CD1c-positive myeloid dendritic cell (primary cell): Measurements from ENCODE around the gene FAM149B1.
"Not testable (repeated sequence)": the region's sequence is repeated elsewhere in the genome, so short reads cannot be mapped to it uniquely, and the experiment has no call there.

ENCODE experiments used
- DNase-seq: peaks from one replicate; pipeline ENCODE4 v3.0.0-alpha.2; 2016; ENCODE audit errors: extremely low spot score

The FAM149B1 gene

DNA sequence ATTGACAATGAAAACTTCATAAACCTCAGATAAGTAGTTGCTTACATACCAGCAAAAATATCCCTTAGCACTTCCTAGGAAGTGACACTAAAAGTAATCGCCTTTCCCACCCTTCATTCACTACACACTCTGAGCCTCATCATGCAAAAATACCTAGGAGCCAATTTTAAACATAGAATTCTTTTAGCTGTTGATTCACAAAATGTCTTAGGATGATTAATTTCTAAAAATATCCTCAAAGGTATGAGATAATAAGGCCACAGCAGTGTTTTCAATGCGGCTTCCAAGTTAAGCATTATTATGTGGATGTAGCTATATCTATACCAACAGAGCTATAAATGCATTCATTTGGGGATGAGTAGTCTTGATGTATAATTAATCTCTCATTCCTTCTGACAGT lies 66.0 kb downstream of the FAM149B1 start:
- no peak for DNase-seq

DNA sequence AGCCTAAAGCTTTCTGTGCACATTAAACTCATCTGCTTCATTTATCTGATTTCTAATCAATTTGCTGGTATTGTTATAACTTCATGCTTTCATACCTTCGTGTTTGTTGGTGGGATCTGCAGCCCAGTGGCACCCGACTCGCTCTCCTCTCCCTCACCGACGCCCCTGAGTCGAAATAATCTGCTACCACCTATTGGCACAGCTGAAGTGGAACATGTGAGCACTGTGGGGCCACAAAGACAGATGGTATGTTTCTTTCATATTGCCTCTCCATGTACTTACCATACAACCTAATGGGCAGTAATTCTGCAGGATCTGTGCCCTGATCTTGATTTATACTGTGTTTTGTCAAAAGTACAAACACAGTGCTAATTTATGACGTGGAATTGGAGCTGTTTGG lies 66.8 kb downstream of the FAM149B1 start:
- DNase-seq, result no peak

DNA sequence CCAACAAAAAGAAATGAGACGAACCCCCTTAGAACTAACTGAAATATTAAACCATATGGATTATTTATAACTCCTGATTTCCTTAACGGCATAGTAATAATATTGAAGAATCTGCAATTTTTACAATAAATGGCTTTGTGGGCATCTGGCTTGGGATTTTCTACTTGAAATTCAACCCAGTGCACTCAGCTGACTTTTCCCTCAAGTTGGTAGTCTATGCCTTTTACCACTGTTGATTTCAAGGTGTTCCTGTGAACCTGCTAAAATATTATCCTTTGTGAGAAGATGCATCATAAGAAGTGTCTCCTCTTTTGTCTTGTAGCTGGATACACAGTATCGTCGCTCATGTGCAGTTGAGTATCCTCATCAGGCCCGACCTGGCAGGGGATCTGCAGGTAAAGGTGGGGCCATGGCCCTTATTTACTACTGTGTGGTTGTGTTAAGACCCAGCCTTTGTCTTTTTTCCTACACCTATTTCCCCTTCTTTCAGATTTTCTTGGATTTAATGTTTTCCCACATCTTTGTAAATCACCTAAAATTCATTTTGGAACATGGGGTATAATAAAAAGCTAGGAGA lies 71.2 kb downstream of the FAM149B1 start:
- DNase-seq, result no peak

DNA sequence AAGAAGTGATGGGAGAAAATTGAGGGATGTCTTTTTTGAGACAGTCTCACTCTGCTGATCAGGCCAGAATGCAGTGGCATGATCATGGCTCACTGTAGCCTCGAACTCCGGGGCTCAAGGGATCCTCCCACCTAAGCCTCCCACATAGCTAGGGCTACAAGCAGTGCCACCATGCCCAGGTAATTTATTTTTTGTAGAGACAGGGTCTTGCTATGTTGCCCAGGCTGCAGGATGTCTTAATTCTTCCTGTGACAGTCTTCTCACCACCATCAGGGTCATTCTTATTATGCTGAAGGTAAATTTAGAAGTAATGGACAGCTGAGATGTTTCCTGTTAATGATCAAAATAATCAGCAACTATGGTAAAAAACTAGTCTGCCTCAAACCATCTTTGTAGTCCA lies 72.0 kb downstream of the FAM149B1 start:
- no peak for DNase-seq

DNA sequence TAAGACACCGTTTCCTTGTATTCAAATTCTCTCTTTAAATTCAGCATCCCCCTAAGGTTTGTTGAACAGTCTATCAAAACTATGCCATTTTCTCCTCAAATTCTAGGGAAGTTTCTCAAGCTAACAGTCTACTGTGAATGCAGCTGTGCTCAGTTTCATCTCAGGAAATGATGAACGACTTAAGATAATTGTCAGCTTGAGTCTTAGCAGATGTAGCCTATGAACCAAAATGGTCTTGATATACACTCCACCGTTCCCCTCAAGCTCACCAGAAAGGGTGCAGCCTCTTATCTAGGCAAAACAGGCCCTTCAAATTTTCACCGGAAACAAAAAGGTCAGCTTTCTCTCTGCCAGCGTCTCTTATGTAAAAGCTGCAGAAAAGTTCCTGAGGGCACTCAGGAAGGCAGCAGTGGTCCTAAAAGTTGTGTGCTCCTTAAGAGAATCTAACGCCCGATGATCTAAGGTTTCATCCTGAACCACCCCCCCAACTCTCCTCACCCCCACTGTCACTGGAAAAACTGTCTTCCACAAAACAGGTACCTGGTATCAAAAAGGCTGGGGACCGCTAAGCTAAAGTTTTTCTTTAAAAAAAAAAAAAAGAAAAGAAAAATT lies 77.1 kb downstream of the FAM149B1 start:
- no peak for DNase-seq

DNA sequence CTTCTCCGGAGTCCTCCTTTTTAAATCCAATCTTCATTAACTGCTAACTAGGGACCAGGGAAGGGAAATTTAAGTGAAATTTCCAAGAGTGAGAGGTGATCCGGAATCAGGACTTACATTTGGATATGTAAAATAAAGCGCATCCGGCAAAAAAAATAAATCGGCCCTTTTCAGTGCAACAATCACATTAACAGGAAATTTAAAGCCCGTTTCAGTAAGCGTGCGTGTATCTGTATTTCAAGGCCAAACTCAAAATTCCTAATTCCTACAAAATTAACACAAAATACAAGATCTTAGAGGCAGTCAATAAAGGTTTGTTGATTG lies 78.4 kb downstream of the FAM149B1 start:
- no peak for DNase-seq

DNA sequence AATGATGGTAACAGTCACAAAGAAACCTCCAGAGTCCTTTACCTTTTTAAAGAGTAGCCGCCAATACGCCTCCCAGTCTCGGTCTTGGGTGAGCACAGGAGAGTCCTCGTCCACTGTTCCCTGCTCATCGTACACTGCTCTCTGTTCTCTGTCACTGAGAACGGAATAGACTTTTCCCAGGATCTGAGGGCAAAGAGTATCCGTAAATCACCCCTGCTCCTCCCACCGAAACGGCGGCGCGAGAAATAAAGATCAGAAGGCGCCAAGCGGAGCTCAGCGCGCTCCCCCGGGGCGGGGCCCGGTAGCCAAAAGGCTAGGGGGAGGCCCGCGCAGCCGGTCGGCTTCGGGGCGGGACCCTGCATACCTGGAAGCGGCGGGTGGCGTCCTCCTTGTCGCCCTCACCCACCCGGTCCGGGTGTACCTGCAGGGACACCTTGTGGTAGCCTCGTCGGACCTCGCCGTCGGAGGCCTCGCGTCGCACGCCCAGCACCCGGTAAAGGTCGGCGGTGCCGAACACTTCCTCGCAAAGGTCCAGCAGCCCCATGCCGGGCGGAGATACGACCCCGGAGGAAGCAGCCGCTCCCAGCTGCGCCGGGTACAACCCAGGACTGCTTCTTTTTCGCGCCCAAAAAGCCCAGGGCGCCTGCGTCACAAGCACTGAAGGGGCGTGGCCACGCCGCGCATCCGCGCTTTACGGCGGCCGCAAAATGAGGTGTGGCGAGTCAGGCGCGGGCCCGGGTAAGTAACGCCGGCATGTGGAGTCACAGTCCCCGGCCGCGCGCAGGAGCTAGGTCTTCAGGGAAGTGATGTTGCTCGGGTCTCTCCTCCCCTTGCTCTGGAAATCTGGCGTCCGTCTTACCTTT lies 79.0 kb downstream of the FAM149B1 start, which contains the start of gene DNAJC9:
Gene DNAJC9 (minus strand): TSS at position 610 of the 863 bp plus-strand sequence. CDS start 66 bp downstream, at position 544.
- DNase-seq, result peak; percentile 98

DNA sequence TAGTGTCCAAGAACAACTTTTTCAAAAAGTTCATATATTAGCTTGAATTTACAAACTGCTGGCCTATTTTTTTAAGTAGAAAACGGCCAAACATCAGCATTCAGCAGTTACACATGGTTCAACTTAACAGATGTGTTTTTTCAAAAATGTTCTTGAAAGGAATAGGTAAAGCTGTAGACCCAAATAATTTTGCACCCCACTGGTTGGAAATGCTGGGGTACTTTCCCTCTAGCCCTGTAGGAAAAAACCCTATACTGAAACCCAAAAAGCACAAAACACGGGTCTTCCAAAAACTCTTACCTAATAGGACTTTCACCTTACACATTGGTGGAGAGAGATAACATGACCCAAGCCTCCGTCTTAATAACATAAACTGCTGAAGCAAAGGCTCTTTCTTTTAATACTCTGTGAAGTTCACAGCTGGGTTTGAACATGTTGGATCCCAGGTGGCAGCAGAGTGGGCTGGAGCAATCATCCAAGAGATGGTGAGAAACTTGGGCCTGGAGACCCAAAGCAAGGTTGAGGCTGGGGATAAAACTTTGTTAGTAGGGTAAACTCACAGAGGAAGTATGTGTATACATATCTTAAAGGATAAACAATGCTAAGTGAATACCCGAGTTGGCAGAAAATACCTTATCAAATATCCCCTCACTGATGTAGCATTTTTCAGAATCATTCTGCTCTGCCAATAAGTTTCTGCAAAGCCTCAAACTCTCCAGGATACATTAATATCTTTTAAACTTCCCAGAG lies 79.8 kb downstream of the FAM149B1 start:
- DNase-seq, result no peak

DNA sequence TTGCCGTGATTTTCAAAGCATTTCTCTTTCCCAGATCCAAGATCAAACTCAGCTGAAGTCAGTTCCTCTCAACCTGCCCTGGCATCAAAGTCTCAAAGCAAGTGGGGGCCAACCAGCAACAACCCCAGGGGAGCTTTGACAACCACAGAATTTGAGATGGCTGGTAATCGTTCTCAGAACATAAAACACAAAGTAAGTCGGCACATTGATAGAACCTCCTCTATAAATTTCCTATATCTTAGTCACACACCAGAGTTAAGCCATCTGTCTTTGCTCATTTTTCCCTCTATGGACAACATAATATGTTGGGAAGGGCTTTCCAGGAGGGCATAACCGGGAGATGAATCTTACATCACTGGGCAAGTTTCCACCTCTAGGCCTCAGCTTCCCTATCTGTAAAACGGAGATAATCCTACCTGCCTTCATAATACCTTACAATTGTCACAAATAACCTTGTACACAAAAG lies 80.4 kb downstream of the FAM149B1 start:
- DNase-seq, result no peak

DNA sequence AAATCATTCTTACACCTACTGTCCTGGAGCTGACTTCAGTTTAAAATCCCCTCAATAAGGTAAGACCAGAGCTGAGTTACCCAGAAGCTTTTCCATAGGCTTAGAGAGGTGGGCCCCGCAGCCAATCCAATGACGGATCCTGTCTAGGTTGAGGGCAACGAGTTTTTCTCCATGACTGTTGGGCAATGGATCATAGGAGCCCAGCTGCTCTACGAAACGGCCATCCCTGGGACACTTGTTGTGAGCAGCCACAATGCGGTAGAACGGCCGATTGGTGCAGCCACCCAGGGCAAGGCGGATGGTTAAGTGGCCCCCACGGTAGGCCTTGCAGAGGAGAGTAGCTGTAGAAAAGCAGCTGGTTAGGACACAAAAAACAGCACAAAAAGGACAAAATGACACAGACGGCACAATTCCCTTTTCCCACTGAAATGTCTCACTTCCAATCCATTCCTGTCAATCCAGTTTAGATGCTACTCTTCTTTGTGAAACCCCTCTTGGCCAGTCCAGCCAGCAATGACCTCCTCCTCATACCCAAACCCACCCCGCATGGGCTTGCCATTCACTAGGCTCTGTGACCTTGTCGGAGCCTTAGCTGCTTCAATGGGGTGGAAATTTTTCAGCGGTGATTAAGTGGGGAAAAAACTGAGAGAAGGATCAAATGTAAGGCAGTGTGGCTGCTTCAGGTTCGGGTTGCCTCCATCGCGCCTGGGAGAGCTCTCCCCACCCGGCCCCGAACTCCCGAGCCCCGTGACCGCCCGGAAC lies 83.9 kb downstream of the FAM149B1 start:
- DNase-seq, result no peak

DNA sequence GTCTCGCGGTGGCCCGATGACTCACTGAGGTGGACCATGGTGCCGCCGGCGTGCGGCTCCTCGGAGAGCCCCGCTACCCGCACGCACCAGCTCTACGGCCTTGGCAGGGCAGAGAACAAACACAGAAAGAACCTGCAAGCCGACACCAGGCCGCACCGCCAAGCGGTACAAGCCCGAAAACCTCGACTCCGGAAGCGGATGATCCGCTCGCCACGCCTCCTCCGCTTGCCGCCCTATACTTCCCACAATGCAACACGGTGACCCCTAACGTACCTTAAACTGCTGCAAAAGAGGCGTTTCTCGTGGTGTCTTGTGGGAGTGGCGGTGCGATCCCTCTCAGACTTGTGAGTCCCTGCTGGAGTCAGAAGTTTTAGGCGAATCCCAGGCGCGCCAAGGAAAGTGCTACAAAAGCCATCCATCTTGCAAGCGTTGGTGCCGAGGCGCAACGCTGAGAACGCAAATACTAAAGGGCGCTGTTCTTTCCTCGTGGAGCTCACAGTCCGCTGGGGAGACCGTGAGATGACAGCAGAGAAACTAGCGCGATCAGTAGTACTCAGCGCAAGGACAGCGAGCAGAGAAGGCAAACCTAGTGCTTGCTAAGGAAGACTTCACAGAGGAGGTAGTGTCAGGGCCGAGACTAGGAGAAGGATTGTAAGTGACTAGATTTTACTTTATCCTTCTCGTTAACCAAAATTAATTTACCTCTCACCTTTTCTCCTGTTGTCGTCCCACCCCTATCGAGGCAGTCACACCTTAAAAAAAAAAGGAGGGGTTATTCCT lies 84.7 kb downstream of the FAM149B1 start, which contains the start of gene MRPS16:
Gene MRPS16 (minus strand): TSS at position 200 of the 780 bp plus-strand sequence. CDS start 162 bp downstream, at position 38.
- peak; percentile 97 for DNase-seq

DNA sequence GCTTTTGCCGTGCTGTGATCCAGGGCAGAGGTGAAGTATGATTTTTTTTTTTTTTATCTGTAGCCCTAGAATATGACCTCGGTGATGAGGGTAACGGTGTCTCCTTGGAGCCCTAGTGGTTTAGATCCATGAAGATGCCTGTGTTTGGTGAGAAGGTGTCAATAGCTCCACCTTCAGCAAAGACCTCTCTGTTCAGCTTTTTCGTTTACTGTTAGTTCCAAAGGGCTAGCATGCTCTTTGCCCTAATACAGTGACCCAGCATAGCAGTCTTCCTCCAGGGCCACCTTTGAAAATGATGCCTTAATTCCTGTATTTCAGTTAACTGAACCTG lies 85.3 kb downstream of the FAM149B1 start:
- DNase-seq, result no peak

DNA sequence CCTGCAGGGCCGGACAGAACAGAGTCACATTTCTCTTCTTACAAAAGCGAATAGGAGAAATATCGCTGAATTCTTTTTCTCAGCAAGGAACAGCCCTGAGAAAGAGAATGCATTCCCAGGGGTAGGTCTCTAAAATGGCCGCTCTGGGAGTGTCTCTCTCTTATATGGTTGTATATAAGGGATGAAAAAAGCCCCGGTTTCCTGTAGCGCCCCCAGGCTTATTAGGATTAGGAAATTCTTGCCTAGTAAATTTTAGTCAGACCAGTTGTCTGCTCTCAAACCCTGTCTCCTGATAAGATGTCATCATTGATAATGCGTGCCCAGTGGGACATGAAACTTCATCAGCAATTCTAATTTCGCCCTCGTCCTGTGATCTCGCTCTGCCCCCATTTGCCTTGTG lies 90.7 kb downstream of the FAM149B1 start:
- DNase-seq, result not testable (repeated sequence)

DNA sequence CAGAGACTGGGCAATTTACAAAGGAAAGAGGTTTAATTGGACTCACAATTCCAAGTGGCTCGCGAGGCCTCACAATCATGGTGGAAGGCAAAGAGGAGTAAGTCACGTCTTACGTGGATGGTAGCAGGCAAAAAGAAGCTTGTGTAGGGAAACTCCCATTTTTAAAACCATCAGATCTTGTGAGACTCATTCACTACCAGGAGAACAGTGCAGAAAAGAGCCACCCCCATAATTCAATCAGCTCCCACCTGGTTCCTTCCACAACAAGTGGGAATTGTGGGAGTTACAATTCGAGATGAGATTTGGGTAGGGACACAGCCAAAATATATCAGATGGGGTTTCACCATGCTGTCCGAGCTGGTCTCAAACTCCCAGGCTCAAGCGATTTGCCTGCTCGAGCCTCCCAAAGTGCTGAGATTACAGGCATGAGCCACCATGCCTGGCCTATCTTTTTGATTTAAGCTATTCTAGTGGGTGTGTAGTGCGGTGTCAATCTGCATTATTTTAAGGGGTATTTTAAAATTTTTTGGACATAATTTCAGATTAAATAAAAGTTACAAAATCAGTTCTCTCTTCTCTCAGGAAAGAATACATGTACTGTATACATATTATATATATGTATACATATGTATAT lies 93.6 kb downstream of the FAM149B1 start:
- no peak for DNase-seq

DNA sequence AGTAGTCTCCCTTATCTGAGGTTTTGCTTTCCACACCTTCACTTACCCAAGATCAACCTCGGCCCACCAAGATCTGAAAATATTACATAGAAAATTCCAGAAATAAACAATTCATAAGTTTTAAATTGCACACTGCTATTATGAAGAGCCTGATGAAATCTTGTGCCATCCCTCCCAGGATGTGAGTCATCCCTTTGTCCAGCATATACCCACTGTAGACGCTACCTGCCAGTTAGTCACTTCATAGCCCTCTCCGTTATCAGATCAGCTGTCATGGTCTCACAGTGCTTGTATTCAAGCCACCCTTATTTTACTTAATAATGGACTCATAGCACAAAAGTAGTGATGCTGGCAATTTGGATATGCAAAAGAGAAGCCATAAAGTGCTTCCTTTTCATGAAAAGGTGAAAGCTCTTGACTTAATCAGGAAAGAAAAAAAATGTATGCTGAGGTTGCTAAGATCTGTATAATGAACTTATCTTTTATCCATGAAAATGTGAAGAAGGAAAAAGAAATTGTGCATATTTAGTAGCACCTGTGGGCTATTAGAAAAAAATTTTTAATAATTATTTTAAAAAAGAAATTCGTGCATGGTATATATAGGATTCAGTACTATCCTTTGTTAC lies 94.3 kb downstream of the FAM149B1 start:
- DNase-seq, result no peak

DNA sequence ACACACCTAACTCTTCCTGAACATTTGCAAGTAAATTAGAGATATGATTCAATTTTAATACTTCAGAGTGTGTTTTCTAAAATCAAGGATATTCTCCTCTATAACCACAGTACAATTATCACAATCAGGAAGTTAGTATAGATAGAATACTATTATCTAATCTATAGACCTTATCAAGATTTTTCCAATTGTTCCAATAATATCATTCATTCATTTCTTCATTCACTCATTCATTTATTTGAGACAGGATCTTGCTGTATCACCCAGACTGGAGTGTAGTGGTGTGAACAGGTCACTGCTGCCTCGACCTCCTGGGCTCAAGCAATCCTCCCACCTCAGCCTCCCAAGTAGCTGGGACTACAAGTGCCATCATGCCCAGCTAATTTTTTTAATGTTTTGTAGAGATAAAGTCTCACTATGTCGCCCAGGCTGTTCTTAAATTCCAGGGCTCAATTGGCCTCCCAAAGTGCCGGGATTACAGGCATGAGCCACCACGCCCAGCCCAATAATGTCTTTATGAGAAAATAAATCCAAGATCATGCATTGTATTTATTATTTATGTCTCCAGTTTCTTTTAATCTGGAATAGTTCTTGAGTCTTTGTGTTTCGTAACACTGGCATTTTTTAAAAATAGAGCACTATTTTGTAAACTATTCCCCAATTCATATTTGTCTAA lies 95.1 kb downstream of the FAM149B1 start:
- no peak for DNase-seq

DNA sequence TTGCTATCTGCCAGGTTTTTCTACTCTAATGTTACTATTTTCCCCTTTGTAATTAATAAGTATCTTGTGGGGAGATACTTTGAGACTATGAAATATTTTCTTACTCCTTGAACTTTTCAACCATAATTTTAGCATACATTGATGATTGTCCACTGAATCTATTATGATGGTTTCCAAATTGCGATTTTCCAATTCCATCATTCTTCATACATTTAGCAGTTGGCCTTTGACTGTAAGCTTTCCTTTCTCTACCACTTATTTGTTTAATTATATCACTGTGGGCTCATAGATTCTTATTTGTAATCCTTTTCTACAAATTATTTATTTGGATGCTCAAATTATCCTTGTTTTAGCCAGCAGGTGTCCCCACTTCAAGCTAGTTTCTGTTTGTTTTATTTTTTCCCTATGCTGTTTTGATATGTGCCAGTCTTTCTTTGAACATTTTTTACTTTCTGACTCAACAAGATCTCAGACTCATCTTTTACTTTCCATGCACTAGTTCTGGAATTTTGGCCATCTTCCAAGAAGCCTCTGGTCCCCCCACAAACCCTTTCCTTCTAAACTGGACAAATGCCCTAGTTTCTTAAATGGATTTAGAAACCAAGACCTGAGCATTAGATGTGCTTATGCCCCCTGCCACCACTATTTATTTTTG lies 95.9 kb downstream of the FAM149B1 start:
- DNase-seq, result peak; percentile 39

DNA sequence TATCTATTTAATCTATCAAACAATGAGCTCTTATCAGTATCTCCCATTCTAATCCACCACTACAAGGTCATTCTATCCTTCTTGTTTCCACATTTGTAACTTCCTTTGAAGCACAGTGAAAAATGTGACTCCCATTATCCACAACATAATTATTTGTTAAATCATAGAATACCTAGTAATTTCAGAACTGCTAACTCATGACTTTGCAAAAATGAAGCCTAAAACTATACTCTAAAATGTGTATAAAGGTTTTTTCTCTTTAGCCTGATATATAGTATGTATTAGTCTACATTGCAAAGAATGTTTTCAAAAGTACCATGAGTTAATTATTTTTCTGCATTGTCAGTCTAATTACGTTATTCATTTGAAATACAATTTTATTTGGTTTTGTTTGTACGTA lies 96.5 kb downstream of the FAM149B1 start:
- DNase-seq, result no peak

DNA sequence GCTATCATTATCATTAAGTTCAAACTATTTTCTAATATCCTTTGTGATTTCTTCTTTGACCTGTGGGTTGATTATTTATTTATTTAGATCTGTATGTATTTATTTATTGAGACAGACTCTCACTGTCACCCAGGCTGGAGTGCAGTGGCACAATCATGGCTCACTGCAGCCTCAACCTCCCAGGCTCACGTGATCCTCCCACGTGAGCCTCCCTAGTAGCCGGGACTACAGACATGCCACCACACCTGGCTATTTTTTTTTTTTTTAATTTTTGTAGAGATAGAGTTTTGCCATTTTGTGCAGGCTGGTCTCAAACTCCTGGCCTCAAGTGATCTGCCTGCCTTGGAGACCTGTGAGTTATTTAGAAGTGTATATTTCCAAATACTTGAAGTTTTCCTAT lies 113.2 kb downstream of the FAM149B1 start:
- no peak for DNase-seq
